Measurements from ENCODE around the gene GJD3.

GRCh38 chr17:40371261-40371929, 6.9 kb upstream of the GJD3 start:
- TF ChIP-seq, protein P1, sequence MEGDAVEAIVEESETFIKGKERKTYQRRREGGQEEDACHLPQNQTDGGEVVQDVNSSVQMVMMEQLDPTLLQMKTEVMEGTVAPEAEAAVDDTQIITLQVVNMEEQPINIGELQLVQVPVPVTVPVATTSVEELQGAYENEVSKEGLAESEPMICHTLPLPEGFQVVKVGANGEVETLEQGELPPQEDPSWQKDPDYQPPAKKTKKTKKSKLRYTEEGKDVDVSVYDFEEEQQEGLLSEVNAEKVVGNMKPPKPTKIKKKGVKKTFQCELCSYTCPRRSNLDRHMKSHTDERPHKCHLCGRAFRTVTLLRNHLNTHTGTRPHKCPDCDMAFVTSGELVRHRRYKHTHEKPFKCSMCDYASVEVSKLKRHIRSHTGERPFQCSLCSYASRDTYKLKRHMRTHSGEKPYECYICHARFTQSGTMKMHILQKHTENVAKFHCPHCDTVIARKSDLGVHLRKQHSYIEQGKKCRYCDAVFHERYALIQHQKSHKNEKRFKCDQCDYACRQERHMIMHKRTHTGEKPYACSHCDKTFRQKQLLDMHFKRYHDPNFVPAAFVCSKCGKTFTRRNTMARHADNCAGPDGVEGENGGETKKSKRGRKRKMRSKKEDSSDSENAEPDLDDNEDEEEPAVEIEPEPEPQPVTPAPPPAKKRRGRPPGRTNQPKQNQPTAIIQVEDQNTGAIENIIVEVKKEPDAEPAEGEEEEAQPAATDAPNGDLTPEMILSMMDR (conservative IDR thresholded peaks at IDR 0.05) = no peak
- no peak for TF ChIP-seq EZH2 (IDR thresholded peaks at IDR 0.05; ENCODE audit: low read depth)

All from PC-9 (cell line).